Endometrial microvascular endothelial cells (primary cell): ENCODE measurements around the gene DEDD2. TPM values are rescaled to one million over a fixed set of nuclear protein-coding genes. Genes with fewer than 3 reads are reported as not detected.
"Not testable (repeated sequence)": the region's sequence is repeated elsewhere in the genome, so short reads cannot be mapped to it uniquely, and the experiment has no call there.

Source experiments
- in situ Hi-C: cut with HindIII; loops from 2 replicates; pipeline ENCODE4 v1.10.0; 2017; ENCODE audit warnings: low sequenced_read_pairs, low pct_unique_long_range_greater_than_20kb; ENCODE audit errors: inconsistent ontology term
- total RNA-seq: library from RNA; depleted of rRNA; stranded (reverse); fragments of >200 nt; gene quantifications from one replicate; pipeline ENCODE4 v1.2.3, GENCODE V29; 2015; ENCODE audit errors: inconsistent ontology term

DEDD2 gene, protein sequence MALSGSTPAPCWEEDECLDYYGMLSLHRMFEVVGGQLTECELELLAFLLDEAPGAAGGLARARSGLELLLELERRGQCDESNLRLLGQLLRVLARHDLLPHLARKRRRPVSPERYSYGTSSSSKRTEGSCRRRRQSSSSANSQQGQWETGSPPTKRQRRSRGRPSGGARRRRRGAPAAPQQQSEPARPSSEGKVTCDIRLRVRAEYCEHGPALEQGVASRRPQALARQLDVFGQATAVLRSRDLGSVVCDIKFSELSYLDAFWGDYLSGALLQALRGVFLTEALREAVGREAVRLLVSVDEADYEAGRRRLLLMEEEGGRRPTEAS
- total RNA-seq: 46.6 TPM

DNA sequence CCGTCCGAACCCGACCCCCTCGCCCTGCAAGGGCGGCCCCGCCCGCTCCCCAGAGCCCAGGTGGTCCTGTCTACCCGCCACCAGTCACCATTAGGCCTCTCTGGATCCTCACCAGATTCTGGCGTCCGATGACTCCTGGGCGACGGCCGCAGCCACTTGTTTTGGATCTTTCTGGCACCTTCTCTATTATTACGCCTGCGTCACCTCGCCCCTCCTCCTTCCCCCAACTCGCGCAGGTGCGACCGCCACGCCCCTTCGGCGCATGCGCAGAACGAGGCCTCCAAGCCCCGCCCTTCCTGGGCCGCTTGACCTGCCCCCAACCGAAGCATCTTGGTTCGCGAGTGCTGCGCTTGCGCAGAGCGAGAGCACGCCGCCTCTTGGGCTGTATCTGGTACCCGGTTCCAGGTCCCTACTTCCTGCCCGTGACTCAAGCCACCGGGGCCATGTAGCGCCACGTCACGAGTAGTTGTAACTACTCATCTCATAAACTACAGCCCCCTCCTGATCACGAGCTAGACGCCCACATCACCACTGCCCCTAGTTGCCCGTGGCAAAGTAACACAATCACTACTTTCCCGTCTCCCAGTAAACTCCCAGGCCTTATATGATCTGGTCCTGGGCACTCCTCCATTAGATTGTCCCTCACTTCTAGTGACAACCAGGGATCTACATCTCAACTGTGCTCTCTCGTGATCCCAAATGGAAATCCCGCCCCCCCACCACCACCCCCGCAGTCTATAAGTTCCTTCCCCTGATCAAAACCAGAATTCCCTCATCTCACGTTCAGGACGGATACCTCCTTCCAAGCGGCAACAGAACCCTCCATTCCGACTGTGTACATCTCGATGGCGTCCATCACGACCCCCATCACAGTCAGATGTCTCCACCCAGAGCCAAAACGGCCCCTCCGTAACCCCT lies at the start of gene DEDD2:
Gene DEDD2 (minus strand): TSS at position 158 of the 918 bp plus-strand sequence. CDS start 670 bp downstream, outside the sequence.
- in situ Hi-C loops: no loop called here

DNA sequence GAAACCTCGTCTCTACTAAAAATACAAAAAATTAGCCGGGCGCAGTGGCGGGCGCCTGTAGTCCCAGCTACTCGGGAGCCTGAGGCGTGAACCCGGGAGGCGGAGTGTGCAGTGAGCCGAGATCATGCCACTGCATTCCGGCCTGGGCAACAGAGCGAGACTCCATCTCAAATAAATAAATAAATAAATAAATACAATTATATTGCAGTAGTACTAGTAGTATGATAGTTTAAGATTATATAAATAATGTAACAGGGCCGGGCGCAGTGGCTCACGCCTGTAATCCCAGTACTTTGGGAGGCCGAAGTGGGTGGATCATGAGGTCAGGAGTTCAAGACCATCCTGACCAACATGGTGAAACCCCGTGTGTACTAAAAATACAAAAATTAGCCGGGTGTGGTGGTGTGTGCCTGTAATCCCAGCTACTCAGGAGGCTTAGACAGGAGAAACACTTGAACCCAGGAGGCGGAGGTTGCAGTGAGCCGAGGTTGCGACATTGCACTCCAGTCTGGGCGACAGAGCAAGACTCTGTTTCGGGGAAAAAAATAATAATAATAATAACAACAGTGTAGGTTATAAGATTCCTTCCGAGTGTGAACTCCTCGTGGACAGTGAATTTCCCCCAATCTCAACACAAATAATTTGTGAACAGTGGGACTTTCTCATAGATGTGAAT lies 49.6 kb upstream of the DEDD2 start:
- in situ Hi-C loops: not testable (repeated sequence)

DNA sequence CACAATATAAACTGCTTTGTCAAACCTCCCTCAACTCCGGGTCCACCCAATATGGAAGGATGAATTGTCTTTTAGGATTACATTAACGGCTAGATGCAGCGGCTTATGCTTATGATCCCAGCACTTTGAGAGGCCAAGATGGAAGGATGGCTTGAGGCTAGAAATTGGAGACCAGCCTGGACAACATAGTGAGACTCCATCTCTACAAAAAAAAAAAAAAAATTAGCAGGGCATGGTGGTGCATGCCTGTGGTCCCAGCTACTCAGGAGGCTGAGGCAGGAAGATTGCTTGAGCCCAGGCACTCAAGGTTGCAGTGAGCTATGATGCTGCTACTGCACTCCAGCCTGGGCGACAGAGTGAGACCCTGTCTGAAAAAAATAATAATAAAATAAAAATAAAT lies 48.6 kb upstream of the DEDD2 start:
- in situ Hi-C loops: not testable (repeated sequence)

DNA sequence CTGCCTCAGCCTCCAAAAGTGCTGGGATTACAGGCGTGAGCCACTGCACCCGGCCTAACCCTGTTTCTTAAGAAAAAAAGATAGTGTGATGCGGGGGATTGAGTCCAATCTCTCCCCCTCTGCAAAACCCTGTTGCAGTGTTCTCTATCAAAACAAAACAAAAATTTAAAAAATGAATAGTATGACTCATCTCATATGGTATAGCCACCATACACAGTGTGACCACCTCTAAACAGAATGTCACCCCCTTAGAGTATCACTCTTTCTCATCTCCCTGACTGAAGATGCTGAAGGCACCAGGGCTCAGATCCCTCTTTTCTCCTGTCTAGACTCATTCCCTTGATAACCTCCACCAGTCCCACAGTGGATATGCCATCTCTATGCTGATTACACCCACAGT lies 44.3 kb upstream of the DEDD2 start:
- in situ Hi-C loops: no loop called here

DNA sequence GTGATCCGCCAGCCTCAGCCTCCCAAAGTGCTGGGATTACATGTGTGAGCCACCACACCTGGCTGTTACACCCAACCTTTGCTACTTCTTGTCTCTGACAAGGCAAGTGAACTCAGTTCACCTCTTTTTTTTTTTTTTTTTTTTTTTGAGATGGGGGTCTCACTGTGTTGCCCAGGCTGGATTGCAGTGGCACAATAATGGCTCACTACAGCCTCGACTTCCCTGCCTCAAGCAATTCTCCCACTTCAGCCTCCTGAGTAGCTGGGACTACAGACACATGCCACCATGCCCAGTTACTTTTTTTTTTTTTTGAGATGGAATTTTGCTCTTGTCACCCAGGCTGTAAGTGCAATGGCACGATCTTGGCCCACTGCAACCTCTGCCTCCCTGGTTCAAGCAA lies 40.4 kb upstream of the DEDD2 start:
- in situ Hi-C loops: not testable (repeated sequence)

DNA sequence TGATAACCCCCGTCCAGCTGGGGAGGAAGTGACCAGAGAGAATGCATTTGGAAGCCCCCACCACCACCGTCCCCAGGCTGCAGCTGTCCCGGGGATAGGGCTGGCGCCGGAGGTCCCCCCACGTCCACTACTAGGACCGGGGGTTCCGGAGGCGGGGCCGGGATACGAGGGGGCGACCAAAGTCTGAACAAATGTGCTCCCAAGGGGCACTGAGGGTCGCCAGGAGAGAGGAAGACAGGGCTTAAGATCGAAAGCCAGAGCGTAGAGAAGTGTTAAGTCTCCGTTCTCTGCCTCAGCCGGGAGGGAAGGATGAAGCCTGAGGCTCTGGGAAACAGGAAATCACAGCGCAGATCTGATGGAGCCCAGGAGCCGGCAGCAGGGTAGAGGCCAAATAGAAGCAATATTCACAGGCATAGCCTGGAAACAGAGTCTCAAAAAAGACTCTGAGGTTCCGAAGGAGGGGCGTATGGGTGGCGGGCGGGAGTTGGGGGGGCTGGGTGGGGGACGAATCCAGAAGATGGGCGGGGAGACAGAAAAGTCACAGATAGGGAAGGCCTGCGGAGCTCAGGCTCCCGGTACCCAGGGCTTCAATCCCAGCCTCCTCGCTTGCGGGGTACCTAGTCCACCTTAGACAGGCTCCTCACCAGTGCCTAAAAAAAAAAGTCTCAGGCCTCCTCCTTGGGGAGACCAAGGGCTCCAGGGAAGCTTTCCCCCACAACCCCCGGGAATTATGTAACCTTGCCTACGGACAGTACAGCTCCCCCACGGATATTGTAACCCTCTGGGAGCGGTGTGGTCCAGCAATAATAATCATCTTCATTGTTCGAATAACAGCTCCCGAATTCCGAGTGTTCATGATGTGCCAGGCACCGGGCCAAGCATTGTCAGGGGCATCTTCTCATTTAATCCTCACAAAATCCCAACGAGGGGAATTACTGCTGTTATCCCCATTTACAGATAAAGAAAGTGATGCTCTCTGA lies 38.6 kb upstream of the DEDD2 start:
- in situ Hi-C loops: no loop called here

DNA sequence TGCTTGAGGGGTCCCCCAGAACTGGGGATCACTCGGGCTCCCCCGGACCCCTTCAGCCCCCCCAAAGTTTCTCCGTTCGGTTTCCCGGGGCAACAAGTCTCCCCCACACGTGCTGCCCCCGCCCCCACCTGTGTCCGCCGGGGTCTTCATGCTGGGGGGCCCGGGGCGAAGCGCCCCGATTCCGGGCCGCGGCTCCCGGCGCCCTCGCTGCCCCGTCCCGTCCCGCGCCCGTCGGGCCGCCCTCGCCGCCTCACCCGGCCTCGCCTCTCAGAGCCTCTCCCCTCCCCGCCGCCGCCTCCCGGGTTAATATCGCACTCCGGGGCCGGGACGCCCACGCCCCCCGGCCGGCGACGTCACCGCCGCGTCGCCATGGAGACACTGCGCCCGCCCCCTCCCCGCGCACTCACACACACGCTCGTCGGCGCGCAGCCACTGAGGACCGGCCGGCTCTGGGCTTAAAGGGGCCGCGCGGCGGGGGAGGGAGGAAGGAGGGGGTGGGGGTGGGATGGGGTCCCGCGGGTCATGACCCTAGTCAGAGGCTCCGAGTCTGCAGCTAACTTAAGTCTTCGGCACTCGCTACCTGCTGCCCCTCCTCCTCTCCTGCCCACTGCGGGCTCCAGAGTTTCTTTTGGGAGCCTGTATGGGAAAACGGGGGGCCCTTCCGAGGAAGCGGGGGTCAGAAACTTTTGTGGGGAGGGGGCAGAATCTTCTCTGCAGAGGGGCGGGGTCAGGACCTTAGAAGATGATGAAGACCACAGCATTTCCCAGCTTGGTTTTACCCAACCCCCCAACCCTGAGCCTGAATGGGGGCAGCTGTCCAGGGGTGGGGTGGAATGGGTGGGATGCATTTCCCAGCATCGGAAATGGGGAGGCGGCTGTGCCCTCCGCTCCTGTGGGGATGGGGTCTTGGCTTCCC lies 37.6 kb upstream of the DEDD2 start, which contains the start of gene ERF:
Gene ERF (minus strand): TSS at position 279 of the 916 bp plus-strand sequence. CDS start 129 bp downstream, at position 150.
- in situ Hi-C loops: no loop called here

DNA sequence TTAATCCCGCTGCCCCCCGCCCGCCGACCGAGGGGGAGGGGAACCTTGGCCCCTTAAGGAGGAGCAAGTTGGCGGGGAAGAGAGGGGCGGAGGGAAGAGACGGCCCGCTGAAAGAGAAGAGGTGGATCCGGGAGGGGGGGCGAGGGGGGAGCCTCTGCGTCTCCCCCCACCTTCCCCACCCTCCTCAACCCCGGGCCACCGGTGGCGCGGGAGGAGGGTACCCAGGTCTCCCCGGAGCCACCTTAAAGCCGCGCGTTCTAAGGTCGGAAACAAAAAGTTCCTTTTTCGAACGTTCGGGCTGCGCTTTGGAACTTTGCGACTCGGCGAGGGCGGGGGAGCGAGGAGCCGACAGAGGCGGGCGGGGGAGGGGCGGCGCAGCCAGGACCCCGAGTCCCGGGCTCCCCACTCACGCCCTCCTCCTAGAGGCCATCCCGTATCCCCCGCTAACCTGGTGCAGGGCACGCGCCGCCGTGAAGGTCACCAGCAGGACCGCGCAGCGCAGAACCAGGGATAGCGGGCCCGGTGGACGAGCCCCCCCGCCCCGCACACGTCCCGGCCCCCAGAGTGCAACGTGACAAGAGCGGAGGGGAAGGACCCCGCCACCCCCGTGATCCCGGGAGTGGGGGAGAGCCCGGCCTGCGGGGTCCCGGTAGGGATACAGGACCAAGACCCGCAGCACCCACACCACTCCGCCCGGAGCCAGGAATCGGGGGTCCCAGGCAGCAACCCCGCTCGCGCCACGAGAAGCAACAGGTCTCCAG lies 36.8 kb upstream of the DEDD2 start:
- in situ Hi-C loops: no loop called here

DNA sequence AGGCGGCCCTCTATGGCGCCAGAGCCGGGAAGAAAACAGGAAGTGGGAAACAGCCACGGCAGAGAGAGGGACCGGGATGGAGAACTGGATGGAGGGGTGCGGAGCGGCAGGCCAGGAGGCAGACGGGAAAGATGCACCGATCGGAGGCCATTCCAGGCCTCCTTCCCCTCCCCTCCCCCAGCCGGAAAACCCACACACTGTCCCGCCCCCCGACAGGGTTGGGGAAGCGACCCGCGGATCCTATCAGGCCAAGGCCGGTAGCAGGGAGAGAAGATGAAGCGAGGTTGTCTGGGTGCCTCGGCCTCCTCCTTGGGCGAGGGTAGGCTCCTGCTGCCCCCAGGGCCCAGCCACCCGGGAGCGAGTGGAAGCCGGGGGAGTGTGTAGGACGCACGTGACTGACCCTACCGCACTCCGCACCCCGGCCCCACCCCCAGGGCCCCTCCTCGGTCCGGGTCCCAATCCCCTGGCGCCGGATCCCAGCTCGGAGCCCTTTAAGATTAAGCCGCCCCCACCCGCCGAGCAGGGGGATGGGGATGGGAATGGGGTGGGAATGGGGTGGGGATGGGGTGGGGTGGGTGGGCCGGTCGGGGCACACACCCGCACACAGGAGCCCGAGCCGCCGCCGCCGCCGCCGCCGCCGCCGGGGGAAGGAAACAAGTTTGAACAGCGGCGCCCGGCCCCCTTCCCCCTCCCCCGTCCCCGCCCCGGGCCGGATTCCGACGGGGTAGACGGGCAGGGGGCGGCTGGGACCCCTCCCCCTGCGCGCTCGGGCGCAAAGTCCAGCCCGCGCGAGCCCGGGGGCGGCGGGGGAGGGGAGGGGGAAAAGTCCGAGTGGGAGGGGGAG lies 36.0 kb upstream of the DEDD2 start:
- in situ Hi-C loops: no loop called here

DNA sequence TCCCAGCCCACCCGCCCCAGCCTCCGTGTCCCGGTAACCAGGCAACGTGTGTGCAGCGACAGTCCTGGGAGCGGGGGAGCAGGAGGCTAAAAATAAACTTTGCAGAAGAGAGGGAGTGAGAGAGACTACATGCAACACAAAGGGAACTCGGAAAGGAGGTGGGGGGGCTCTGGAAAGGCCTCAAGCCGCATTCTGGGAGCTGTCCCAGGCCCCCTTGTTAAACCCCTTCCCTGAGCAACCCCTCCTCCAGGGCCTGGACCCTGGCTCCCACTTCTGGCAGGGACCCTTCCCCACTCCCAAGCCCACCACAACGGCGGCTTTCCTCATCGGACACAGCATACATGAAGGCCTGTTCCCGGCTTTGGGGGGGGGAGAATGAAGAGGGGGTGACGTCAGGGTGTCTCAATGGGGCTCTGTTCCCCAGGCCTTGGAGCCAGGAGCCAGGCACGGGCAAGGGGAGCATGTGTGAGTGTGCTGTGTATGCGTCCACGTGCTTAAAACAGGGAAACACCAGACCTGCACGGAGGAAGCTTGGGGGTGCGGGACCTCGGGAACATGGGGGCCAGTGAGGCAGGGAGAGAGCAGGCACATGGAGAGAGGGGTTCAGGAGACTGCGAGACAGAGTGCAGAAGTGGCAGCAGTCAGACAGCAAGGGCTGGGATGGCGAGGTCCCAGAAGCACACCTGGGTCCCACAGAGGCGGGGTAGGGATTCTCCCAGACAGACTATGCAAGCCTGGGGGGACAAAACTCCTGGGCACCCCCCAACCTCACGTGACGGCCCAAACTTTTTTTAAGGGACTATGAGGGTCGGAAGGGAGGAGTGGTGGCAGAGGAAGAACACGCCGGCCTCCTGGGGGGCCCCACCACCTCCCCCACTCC lies 35.1 kb upstream of the DEDD2 start:
- in situ Hi-C loops: no loop called here

DNA sequence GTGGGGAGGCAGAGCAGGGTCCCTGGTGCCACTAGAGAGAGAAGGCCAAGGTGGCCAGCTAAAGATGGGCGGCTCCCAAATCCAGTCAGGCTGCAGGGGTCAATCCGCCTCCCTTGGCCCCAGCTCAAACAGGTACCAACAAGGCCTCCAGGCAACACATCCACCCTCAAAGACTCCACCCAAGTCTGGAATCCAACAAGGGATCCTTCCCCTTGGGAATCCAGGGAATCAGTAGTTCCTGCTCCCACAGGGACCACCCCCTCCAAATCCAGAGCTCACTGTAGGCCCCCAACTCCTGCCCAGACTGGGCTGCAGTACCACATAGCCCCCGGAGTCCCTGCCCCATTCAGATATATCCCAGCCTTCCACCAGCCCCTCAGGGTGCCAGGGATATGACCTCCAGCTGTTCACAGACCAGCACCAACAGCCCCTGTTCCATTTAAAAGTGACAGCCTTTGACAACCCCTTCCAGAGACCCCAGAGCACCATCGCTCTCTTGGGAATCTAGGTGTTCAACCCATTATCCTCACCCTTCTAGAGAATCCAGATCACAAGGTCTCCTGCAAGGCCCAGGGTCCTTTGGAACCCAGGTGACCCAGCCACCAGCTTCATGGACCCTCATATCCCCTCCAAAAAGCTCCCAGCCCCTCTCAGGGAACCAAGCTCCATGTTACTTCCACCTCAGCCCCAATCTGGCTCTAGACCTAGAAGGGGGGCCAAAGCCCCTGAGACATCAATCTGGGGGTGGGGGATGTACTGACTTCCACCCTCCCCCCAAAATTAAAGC lies 34.3 kb upstream of the DEDD2 start:
- in situ Hi-C loops: no loop called here

DNA sequence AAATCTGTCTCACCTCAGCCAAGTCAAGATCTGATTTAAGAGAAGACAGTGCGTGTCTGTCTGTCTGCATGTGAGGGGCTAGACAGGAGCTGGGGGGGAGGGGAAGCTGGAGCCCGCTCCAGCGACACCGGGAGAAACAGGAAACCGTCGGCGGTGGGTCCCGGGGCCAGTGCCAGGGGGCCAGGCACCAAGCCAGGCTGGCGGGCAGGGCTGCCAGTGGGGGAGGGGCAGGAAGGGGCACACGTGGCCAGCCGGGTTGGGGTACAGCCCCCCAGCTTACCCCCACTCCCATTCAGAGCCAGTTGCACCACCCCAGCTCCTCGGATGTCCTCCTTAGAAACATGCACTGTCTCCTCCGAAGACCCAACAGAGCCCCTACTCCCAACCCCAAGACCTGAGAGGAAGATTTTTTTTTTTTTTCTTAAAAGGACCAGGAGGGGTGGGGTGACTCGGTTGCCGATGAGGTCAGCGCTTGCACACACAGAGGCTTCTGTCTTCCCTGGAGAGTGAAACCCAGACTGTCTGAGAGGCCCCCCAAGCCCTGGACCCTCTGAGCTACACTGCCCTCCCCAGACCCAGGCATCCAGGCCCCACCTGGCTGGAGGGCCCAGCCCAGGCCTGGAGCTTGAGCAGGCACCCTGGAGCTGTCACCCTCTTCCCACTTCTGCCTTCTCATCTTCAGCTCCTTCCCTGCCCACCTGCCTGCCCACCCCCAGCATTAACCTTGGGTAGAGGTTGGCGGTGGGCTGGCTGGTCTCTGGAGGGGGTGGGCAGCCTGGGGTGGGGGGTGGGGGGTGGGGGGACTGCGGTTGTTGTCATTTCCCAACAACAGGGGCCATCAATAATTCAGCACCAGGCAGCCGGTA lies 33.4 kb upstream of the DEDD2 start:
- in situ Hi-C loops: no loop called here

DNA sequence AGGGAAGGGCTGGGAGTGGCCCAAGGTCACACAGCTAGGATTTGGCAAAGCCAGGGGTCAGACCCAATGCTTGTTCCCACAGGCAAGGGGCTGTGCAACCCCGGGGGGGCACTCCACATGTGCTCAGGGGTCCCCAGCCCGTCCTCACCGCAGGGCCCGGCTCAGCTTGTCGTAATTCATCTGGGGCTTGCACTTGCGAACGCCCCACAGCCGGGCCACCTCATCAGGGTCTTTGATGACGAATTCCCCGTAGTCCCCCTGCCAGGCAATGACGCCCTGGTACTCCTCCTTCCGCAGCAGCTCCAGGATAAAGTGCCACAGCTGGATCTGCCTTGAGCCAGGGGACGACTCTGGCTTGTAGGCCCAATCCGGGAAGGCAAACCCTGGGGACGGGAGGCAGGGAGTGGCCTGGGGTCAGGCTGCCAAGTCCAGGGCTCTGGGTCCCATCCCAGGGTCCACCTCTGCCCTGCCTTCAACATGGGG lies 32.7 kb upstream of the DEDD2 start:
- in situ Hi-C loops: no loop called here
